PC-9 (cell line): Measurements from ENCODE around the gene STC2. TPM values are rescaled to one million over a fixed set of nuclear protein-coding genes. Genes with fewer than 3 reads are reported as not detected.
A peak's percentile ranks its signal among the peaks of the same experiment; 100 is the strongest.

Source experiments
- BruUV-seq: library from RNA; stranded (reverse); fragments of 400-500 nt; replicated peaks from 2 replicates; lab custom pipeline; 2021; lab: Mats Ljungman, UMichigan
- CTCF ChIA-PET: fragments of 300-600 bp; sonication (Branson Sonifier 250); formaldehyde crosslinking; loops from one replicate; lab custom pipeline; 2022; ENCODE audit warnings: antibody characterized with exemption; lab: Charles Lee
- POLR2A ChIA-PET: fragments of 300-600 bp; sonication (Branson Sonifier 250); formaldehyde crosslinking; loops from one replicate; lab custom pipeline; 2022; ENCODE audit warnings: antibody characterized with exemption; ENCODE audit not compliant: unreplicated experiment; lab: Charles Lee
- DNase-seq, 2 experiments: peaks; one replicate each; pipeline versions ENCODE4 v3.0.0 to v3.0.0-alpha.2; 2015 to 2022; ENCODE audit warnings: mixed read lengths in 1 of 2
- H2AFZ ChIP-seq: fragments of 200-600 bp; sonication (generic); 2 replicates; pipeline ENCODE4 v1.8.1; 2017; ENCODE audit warnings: antibody characterized with exemption
- H3F3A ChIP-seq: fragments of 200-600 bp; sonication (generic); 2 replicates; pipeline ENCODE4 v1.8.1; 2017; ENCODE audit warnings: antibody characterized with exemption, mild to moderate bottlenecking, low read depth; ENCODE audit not compliant: insufficient read depth
- H3K27ac ChIP-seq: fragments of 200-600 bp; sonication (generic); 2 replicates; pipeline ENCODE4 v1.6.1; 2016; ENCODE audit warnings: mixed run types
- H3K27me3 ChIP-seq: fragments of 200-600 bp; sonication (generic); 2 replicates; pipeline ENCODE4 v1.6.1; 2016; ENCODE audit warnings: low read depth, mixed run types; ENCODE audit not compliant: insufficient read depth
- H3K36me3 ChIP-seq: fragments of 200-600 bp; sonication (generic); 2 replicates; pipeline ENCODE4 v1.6.1; 2016; ENCODE audit warnings: low read depth, mixed run types
- H3K4me1 ChIP-seq: fragments of 200-600 bp; sonication (generic); replicated peaks from 2 replicates; pipeline ENCODE4 v1.6.1; 2016; ENCODE audit warnings: mixed run types; ENCODE audit not compliant: insufficient read depth
- H3K4me2 ChIP-seq: fragments of 200-600 bp; sonication (generic); 2 replicates; pipeline ENCODE4 v1.6.1; 2017; ENCODE audit warnings: mixed run types
- H3K4me3 ChIP-seq: fragments of 200-600 bp; sonication (generic); 2 replicates; pipeline ENCODE4 v1.6.1; 2016; ENCODE audit warnings: mixed run types
- H3K79me2 ChIP-seq: fragments of 200-600 bp; sonication (generic); 2 replicates; pipeline ENCODE4 v1.6.1; 2017; ENCODE audit warnings: low read depth, mixed run types
- H3K9me2 ChIP-seq: fragments of 200-600 bp; sonication (generic); 2 replicates; pipeline ENCODE4 v1.8.1; 2017; ENCODE audit warnings: mild to moderate bottlenecking; ENCODE audit not compliant: insufficient read depth
- H3K9me3 ChIP-seq: fragments of 200-600 bp; sonication (generic); 2 replicates; pipeline ENCODE4 v1.8.1; 2016; ENCODE audit warnings: low read depth; ENCODE audit not compliant: insufficient read depth
- H4K20me1 ChIP-seq: fragments of 200-600 bp; sonication (generic); 2 replicates; pipeline ENCODE4 v1.8.1; 2017; ENCODE audit not compliant: insufficient read depth
- CTCF ChIP-seq: fragments of 200-600 bp; sonication (generic); conservative IDR thresholded peaks from 2 replicates; pipeline ENCODE4 v1.6.1; 2017; ENCODE audit warnings: mixed run types, antibody characterized with exemption, mild to moderate bottlenecking, moderate library complexity
- EZH2 ChIP-seq: fragments of 200-600 bp; sonication (generic); IDR thresholded peaks from 2 replicates; pipeline ENCODE4 v1.8.0; 2017; ENCODE audit warnings: antibody characterized with exemption, low read depth
- intact Hi-C: fragments of 100-400 bp; cut with micrococcal nuclease; formaldehyde crosslinking; loops from one replicate; pipeline ENCODE4 v1.10.0; 2022; ENCODE audit not compliant: unreplicated experiment
- total RNA-seq: library from RNA; stranded (reverse); gene quantifications from 2 replicates; pipeline ENCODE4 v1.2.3, GENCODE V29; 2021

STC2 gene
- total RNA-seq, 1 experiment from 2014 or later: 63.5 TPM

- ChIA-PET POLR2A (no interaction called here), CTCF (no interaction called here)
- H3K27me3 ChIP-seq: no peaks in the 10 kb centered on the region
- H3K79me2 ChIP-seq: no peaks in the 10 kb centered on the region
- H3K36me3 ChIP-seq: no peaks in the 10 kb centered on the region
- intact Hi-C loops: no loop called here
- H3K9me2 ChIP-seq: no peaks in the 10 kb centered on the region
- peaks cover 32% of the 10 kb centered on the region for H3K4me1 ChIP-seq
- no peaks in the 10 kb centered on the region for H4K20me1 ChIP-seq
- H3F3A ChIP-seq: peaks cover 21% of the 10 kb centered on the region
- no peak overlapping the region for H3K4me2 ChIP-seq
- no peak overlapping the region for H3K27ac ChIP-seq
- no TSS peak for BruUV-seq
- DNase-seq: no peak
- H3K4me3 ChIP-seq: no peak overlapping the region
- TF ChIP-seq EZH2: no peak
- TF ChIP-seq CTCF: no peak
- peaks cover 7% of the 10 kb centered on the region; the same call in 1 of the 2 replicates for H3K9me3 ChIP-seq
- H2AFZ ChIP-seq: no peak overlapping the region
Observed at GRCh38 chr5:173308226-173308625, 20.0 kb downstream of the STC2 start.

DNA sequence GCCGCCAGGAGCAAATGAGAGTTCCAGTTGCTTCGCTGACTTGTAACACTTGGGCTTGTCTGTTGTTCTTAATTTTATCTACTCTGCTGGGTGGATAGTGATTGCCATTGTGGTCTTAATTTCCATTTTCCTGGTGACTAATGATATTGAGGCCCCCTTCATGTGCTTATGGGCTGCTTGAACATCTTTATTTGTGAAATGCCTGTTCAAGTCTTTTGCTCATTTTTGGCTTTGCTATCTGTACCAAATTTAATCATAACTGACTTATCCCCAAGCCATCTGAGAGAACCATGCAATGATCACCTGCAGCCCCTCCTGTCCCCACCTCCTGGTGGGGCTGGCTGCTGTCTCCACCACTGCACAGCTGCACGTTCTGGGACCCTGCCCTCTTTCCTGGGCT is 20.5 kb downstream of the STC2 start:
- intact Hi-C loops: no loop called here
- DNase-seq: no peak
- CTCF ChIA-PET: no interaction called here
- no peaks in the 10 kb centered on the region for H3K36me3 ChIP-seq
- no peak overlapping the region for H3K4me3 ChIP-seq
- no peak overlapping the region for H3K27ac ChIP-seq
- H3K4me1 ChIP-seq: peaks cover 37% of the 10 kb centered on the region
- H3K27me3 ChIP-seq: no peaks in the 10 kb centered on the region
- peaks cover 21% of the 10 kb centered on the region for H3F3A ChIP-seq
- H2AFZ ChIP-seq: no peak overlapping the region
- H4K20me1 ChIP-seq: no peaks in the 10 kb centered on the region
- no peaks in the 10 kb centered on the region for H3K9me2 ChIP-seq
- peaks cover 7% of the 10 kb centered on the region; the same call in 1 of the 2 replicates for H3K9me3 ChIP-seq
- H3K79me2 ChIP-seq: no peaks in the 10 kb centered on the region
- POLR2A ChIA-PET: no interaction called here
- TF ChIP-seq EZH2 (no peak), CTCF (no peak)
- no TSS peak for BruUV-seq
- no peak overlapping the region for H3K4me2 ChIP-seq

DNA sequence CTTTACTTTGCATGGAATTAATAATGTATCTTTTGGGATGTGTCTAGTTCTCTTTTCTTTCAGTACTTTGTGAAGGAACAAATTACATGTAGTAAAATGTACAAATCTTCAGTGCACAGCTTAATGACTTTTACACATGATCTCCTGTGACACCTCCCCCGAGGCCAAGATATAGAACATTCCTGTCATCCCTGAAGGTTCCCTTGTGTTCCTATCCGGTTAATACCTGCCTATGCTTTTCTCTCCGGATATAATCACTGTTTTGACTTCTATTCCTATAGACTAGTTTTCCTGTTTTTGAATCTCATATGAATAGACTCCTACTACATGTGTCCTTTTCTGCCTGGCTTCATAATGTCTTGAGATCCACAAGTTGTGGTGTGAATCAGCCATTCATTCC is 21.5 kb downstream of the STC2 start:
- no peaks in the 10 kb centered on the region for H4K20me1 ChIP-seq
- H3K27me3 ChIP-seq: no peaks in the 10 kb centered on the region
- no TSS peak for BruUV-seq
- H3K4me2 ChIP-seq: no peak overlapping the region
- no peak overlapping the region for H3K27ac ChIP-seq
- peaks cover 46% of the 10 kb centered on the region for H3K4me1 ChIP-seq
- CTCF ChIA-PET: interaction anchor here (0.6 kb wide), 1 partner anchor 13 kb away, joined by 3 read pairs; no protein-coding TSS in a partner anchor
- H3K4me3 ChIP-seq: no peak overlapping the region
- DNase-seq: peak in 1 of 2 experiments; percentile 25
- H2AFZ ChIP-seq: no peak overlapping the region
- no peak for TF ChIP-seq CTCF
- no peak for TF ChIP-seq EZH2
- H3K36me3 ChIP-seq: no peaks in the 10 kb centered on the region
- no peaks in the 10 kb centered on the region for H3K79me2 ChIP-seq
- POLR2A ChIA-PET: interaction anchor here (0.6 kb wide), 1 partner anchor 15 kb away, joined by 5 read pairs; no protein-coding TSS in a partner anchor
- H3K9me2 ChIP-seq: no peaks in the 10 kb centered on the region
- H3F3A ChIP-seq: peaks cover 25% of the 10 kb centered on the region
- intact Hi-C loops: no loop called here
- H3K9me3 ChIP-seq: peaks cover 7% of the 10 kb centered on the region; the same call in 1 of the 2 replicates
